ENCODE measurements around the gene RRP36.
"Not testable (repeated sequence)": the region's sequence is repeated elsewhere in the genome, so short reads cannot be mapped to it uniquely, and the experiment has no call there.

The RRP36 gene

DNA sequence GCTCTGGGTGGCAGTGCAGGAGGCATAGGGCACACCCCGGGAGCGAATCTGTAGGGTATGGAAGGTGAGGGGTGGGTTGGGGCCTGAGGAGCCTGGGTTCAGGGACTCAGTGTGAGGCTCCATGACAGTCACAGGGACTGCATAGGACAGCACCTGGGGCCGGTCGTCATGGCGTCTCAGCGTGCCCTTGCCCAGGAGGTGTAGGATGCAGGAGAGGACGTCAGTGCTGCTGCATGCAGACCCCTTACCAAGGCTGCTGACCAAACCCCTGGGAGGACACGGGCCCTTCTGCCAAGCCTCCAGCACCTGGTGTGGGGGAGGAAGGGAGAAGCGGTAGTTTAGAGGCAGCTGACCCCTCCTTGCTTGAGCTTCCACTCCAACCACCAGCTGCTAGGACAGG, 16.3 kb downstream of the RRP36 start:
- DNase-seq (ENCODE audit: low read depth, low spot score), result no peak

- no peak for DNase-seq (ENCODE audit: low read depth, low spot score)
Measured at GRCh38 chr6:43038727-43039126, 17.3 kb downstream of the RRP36 start.

DNA sequence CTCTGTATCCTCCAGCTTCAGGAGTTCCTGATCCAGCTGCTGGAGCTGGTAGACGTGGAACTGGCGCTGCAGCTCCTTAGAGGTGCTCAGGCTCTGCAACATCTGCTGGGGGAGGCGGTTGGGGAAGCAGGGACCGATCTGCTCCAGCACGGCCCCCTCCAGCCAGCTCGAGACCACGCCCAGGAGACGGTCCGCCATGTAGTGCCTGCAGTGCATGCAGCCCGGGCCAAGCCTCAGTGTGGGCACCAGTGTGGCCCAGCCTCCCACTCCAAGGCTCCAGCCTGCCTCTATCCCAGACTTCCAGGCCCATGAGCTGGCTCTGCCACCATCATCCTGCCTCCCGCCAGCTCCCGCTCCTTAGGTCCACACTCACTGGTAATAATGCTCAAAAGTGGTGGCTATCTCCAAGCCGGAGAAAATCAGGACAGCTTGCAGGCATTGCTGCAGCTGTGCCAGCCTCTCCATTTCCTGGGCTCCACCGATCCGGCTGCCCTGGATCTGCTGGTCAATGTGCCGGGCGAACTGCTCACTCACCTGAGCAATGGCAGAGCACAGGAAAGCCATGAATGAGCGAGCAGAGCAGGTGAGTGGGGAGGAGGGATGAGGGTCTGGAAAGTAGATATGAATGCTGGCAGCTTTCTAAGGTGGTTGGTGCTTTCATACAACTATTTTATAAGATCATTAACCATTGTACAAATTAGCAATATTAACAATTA, 19.3 kb downstream of the RRP36 start:
- DNase-seq (ENCODE audit: low read depth, low spot score), result no peak

GRCh38 chr6:43041475-43041874, 20.1 kb downstream of the RRP36 start:
- not testable (repeated sequence) for DNase-seq (ENCODE audit: low read depth, low spot score)

GRCh38 chr6:43043310-43043709, 21.9 kb downstream of the RRP36 start:
- no peak for DNase-seq (ENCODE audit: low read depth, low spot score)

GRCh38 chr6:43045371-43045930, 24.0 kb downstream of the RRP36 start:
- no peak for DNase-seq (ENCODE audit: low read depth, low spot score)

GRCh38 chr6:43047998-43048397, 26.6 kb downstream of the RRP36 start:
- DNase-seq (ENCODE audit: low read depth, low spot score), result no peak

- no peak for DNase-seq (ENCODE audit: low read depth, low spot score)
Measured at GRCh38 chr6:43050981-43051380, 29.6 kb downstream of the RRP36 start.

- DNase-seq (ENCODE audit: low read depth, low spot score), result no peak
Measured at GRCh38 chr6:43052225-43052841, 30.9 kb downstream of the RRP36 start.

DNA sequence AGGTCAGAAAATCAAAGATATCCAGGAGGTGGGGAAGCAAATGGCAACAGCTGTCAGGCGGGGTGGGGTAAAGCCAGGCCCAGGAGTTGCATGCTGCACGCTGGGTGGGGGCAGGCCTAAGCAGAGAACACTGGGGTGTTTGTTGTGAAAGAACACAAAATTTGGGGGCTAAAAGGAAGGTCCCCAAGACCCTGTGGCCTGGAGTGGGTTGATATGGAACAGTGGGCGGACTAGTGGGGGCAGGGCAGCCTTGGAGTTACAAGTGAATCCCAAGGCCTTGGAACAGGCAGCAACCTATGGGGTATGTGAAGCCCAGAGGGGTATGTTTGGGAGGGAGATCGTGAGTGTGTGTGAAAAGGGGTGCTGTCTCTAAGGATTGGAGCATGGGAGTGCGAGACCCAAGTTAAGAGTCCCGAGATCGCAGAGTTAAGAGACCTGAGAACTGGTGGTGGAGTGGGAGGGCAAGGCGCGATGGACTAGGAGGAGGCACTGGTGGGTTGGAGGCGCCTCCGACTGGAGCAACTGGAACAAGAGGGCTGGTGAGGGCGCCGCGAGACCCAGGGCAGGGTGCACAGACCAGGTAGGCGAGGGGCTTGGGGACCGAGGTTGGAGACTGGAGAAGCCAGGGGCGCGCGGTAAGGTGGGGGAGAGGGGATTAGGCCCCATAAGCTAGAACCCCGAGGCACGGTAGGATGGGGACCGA, 31.6 kb downstream of the RRP36 start:
- DNase-seq (ENCODE audit: low read depth, low spot score), result no peak

- DNase-seq (ENCODE audit: low read depth, low spot score), result peak; percentile 83
Measured at GRCh38 chr6:43053545-43054205, 32.3 kb downstream of the RRP36 start, which contains the start of gene CUL7. Gene CUL7, minus strand, starts transcription at chr6:43053851. Its CDS starts 1,063 bp downstream, at chr6:43052788.

DNA sequence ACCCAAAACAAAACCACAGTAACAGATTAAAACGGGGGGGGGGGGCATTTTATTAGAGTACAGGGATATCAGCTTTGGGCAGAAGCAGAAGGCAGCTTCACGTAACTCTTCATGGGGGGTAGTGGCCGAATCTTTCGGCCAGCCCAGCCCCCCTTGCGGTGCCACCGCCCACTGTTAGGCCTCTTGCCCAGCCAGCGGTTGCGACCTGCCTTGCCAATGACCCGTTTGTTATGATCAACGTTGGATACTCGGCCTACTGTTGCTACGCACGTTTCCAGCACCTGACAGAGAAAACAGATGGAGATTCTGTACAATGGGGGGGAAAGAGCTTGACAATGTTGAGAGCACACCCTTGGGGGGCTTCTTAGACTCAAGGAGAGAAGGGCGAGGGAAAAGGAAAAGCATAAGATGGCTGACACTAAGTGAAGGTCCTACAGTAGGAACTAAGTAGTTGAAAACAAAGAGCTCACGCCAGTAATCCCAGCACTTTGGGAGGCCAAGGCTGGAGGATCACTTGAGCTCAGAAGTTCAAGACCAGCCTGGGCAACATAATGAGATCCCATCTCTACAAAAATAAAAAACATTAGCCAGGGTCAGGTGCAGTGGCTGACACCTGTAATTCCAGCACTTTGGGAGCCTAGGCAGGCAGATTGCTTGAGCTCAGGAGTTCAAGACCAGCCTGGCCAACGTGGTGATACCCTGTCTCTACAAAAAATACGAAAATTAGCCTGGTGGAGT, 33.0 kb downstream of the RRP36 start:
- DNase-seq (ENCODE audit: low read depth, low spot score), result no peak

- no peak for DNase-seq (ENCODE audit: low read depth, low spot score)
Measured at GRCh38 chr6:43055966-43056365, 34.5 kb downstream of the RRP36 start.

GRCh38 chr6:43058531-43058930, 37.1 kb downstream of the RRP36 start:
- no peak for DNase-seq (ENCODE audit: low read depth, low spot score)

DNA sequence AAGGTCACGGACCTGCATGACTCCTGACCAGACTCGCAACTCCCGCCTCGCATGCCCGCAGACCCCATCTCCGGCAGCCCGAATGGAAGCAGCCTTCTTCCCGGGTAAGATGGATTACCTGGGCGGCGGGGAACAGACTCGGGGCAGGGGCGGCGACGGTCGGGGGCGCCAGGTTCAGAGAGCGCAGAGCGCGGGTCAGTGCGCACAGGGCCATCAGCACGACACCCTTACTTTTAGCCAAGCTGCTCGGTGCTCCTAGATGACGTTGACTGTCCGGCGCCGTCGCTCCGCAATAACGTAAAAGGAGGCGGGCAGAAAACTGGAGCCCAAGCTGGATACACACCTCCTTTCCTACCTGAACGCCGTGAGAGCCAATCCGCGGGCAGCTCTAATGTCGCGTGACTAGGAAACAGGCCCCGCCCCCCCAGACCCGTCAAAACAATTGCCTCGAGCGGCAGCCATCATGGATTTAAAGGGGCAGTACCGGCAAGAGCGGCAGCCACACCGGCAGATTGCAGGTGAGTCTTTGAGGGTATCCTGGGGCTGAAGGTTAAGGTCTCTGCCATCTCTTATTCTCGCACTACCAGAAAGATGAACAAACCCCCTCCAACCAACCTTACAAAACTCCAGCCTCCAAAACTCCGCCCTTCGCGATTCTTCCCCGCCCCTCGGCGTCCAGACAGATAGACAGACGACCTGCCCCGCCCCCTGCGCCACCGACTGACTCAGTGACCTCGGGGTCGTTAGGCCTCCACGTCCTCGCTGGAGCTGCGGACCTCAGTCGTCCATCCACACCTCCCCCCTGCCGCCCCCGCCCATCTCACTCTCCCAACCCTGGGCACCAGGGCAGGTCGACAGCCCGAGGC, 38.0 kb downstream of the RRP36 start, which contains the start of the genes KLC4 and MRPL2:
KLC4 (plus strand) TSS at position 464 of the 866 bp plus-strand sequence. CDS start 1,705 bp downstream, outside the sequence.
MRPL2 (minus strand) TSS at position 267 of the 866 bp plus-strand sequence; CDS start at position 214, 53 bp downstream.
- peak; percentile 97 for DNase-seq (ENCODE audit: low read depth, low spot score)

DNA sequence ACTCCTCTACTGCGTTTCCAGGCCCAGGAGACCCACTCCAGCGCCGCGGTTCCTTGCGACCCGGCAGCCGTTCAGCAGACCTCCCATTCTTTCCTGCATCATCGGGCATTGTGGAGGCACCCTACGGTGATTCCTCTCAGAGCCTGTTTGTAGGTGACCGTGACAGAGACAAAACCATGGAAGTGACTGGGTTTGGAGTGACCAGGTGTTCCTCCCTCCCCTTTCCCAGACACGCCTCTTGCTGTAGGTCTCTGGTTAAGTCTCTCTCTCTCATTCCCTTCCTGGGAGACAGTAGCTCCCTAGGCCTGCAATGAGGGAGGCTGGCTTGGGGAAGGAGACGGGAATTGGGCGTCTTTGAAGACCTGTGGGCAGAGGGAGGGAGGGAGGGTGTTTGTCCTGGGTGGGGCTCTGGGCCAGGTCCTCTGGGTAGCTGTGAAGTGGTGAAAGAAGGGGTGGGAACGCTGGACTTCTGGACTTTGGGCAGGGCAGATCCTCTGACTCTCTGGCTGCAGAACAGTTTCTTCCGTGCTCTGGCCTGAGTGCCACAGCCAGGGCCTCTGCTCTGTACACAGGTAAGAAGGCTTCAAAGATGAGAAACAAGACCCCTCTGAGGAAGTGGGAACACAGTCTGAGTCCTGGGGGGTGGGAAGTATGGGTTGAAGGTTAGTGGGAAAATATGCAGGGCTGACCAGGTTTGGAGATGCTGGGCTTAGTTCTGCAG, 38.8 kb downstream of the RRP36 start:
- DNase-seq (ENCODE audit: low read depth, low spot score), result no peak

DNA sequence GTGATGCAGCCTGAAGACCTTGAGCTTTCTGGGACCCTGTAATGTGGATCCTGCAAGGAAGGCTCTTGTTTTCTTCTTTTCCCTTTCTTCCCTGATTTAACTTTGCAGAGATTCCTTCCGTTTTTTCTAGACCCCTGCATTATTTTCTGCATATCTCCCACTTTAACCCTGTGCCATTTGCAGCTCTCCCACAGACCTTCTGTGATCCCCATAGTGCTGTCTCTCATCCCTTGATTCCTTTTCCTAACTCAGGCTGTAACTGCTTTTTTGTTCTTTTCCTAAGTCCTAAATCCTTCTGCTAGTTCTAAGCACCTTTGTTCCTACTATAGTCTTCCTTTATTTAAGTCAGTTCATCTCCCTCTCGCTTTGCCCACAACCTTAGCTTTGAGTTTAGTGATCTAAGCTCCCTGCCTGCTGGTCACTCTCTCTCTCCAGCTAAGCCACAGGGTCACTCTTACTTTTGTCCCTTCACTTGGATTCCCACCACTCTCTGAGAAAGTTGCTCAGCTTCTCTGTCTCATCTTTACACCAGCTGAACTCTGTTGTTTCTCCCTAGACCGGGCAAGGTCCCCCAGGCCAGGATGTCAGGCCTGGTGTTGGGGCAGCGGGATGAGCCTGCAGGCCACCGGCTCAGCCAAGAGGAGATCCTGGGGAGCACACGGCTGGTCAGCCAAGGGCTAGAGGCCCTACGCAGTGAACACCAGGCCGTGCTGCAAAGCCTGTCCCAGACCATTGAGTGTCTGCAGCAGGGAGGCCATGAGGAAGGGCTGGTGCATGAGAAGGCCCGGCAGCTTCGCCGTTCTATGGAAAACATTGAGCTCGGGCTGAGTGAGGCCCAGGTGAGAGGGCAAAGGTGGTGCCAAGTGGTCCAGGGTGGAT, 39.6 kb downstream of the RRP36 start:
- no peak for DNase-seq (ENCODE audit: low read depth, low spot score)

DNA sequence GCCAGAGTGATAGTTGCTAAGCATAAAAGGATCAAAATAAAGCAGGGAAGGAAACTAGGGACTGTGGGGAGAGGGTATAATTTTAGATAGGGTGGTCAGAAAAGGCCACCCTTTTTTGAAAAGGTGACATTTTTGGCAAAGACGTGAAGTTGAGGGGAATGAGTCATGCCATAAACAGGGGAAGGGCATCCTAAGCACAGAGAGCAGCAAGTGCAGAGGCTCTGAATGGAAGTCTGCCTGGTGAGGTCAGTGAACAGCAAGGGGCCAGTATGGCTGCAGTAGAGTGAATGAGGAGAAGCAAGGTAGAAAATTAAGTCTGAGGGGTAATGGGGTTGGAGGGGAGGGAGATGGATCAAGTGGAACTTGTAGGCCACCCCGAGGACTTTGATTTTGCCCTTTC, 40.4 kb downstream of the RRP36 start:
- no peak for DNase-seq (ENCODE audit: low read depth, low spot score)

All from smooth muscle cell of the brain vasculature (primary cell).